Cardiac muscle cell (in vitro differentiated cells and primary cell): ENCODE data around the gene TMEM235. TPM values are rescaled to one million over a fixed set of nuclear protein-coding genes. Genes with fewer than 3 reads are reported as not detected.

ENCODE experiments used
- DNase-seq, 2 donors: peaks; one replicate each; pipeline versions ENCODE4 v3.0.0 to v3.0.0-alpha.2; 2010 to 2017; ENCODE audit warnings: low read depth in 1 of 2, low spot score in 1 of 2
- H3K27ac ChIP-seq: fragments of 200-600 bp; sonication (generic); 2 replicates; pipeline ENCODE4 v1.5.1; 2016
- H3K27me3 ChIP-seq: fragments of 200-600 bp; sonication (generic); 2 replicates; pipeline ENCODE4 v1.6.0; 2016; ENCODE audit warnings: control low read depth
- H3K36me3 ChIP-seq: fragments of 200-600 bp; sonication (generic); 2 replicates; pipeline ENCODE4 v1.5.1; 2016; ENCODE audit warnings: control low read depth
- H3K4me1 ChIP-seq: fragments of 200-600 bp; sonication (generic); 2 replicates; pipeline ENCODE4 v1.8.1; 2017; ENCODE audit warnings: low read depth, mild to moderate bottlenecking, mixed run types
- H3K4me3 ChIP-seq: fragments of 200-600 bp; sonication (generic); 2 replicates; pipeline ENCODE4 v1.5.1; 2016; ENCODE audit warnings: mild to moderate bottlenecking
- H3K9me3 ChIP-seq: fragments of 200-600 bp; sonication (generic); 2 replicates; pipeline ENCODE4 v1.5.1; 2017; ENCODE audit warnings: low read depth, mild to moderate bottlenecking, control low read depth
- polyA plus RNA-seq: library from polyadenylated mRNA; unstranded; fragments of >200 nt; fragmentation: Nextera tagmentation; extraction: Ambion mirVana; gene quantifications from 2 replicates; pipeline ENCODE4 v1.2.1, GENCODE V29; 2016
- total RNA-seq: library from RNA; depleted of rRNA; stranded (reverse); fragments of >200 nt; gene quantifications from 2 replicates; pipeline ENCODE4 v1.2.3, GENCODE V29; 2016
- TF ChIP-seq, protein P1 (sequence below): IDR thresholded peaks from 2 replicates; pipeline ENCODE4 v1.5.1; 2012; ENCODE audit warnings: low read depth, mild to moderate bottlenecking, low read length

The TMEM235 gene
- total and polyA plus RNA-seq, 2 experiments from 2014 or later, result 2.0 to 2.3 TPM

- Histone ChIP-seq H3K27me3 (no peaks in the 10 kb centered on the region), H3K36me3 (peaks cover 4% of the 10 kb centered on the region), H3K9me3 (no peaks in the 10 kb centered on the region), H3K4me1 (no peaks in the 10 kb centered on the region), H3K27ac (no peak overlapping the region), H3K4me3 (no peak overlapping the region)
- TF ChIP-seq, protein P1, sequence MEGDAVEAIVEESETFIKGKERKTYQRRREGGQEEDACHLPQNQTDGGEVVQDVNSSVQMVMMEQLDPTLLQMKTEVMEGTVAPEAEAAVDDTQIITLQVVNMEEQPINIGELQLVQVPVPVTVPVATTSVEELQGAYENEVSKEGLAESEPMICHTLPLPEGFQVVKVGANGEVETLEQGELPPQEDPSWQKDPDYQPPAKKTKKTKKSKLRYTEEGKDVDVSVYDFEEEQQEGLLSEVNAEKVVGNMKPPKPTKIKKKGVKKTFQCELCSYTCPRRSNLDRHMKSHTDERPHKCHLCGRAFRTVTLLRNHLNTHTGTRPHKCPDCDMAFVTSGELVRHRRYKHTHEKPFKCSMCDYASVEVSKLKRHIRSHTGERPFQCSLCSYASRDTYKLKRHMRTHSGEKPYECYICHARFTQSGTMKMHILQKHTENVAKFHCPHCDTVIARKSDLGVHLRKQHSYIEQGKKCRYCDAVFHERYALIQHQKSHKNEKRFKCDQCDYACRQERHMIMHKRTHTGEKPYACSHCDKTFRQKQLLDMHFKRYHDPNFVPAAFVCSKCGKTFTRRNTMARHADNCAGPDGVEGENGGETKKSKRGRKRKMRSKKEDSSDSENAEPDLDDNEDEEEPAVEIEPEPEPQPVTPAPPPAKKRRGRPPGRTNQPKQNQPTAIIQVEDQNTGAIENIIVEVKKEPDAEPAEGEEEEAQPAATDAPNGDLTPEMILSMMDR, result no peak
- DNase-seq, result no peak
Observed at GRCh38 chr17:78202666-78203065, 28.8 kb upstream of the TMEM235 start.

DNA sequence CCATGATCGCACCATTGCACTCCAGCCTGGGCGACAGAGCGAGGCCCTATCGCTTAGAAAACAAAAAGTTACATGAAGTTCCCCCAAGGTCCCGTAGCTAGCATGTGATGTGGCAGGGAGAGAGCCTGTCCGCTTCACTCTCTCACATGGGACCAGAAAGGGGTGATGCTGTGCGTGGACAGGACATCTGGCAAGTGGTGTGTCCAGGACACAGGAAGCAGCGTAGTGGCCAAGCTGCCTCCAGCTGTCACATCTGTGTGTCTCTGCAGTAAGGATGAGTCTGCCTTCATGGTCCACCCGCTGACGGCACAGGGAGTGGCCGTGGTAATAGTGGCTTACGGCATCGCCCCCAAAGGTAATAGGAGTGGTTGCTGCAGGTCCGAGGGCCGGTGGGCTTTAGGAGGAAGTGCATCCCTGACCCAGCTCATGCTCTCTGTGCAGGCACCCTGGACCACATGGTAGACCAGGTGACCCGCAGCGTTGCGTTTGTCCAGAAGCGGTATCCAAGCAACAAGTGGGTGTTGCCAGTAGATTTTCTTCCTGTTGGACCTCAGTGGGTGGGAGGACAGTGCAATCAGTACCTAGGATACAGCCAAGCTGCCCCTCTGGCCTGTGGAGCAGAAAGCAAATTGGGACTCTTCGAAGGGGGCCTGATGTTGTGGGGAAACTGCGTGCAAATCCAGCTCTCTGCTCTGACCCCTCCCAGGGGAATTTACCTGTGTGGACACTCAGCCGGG lies 26.9 kb upstream of the TMEM235 start:
- no peak overlapping the region for H3K27ac ChIP-seq
- H3K4me1 ChIP-seq, result no peaks in the 10 kb centered on the region
- no peaks in the 10 kb centered on the region for H3K27me3 ChIP-seq
- no peaks in the 10 kb centered on the region for H3K9me3 ChIP-seq
- H3K36me3 ChIP-seq, result no peaks in the 10 kb centered on the region
- DNase-seq, result no peak
- no peak overlapping the region for H3K4me3 ChIP-seq
- TF ChIP-seq, protein P1, result no peak

DNA sequence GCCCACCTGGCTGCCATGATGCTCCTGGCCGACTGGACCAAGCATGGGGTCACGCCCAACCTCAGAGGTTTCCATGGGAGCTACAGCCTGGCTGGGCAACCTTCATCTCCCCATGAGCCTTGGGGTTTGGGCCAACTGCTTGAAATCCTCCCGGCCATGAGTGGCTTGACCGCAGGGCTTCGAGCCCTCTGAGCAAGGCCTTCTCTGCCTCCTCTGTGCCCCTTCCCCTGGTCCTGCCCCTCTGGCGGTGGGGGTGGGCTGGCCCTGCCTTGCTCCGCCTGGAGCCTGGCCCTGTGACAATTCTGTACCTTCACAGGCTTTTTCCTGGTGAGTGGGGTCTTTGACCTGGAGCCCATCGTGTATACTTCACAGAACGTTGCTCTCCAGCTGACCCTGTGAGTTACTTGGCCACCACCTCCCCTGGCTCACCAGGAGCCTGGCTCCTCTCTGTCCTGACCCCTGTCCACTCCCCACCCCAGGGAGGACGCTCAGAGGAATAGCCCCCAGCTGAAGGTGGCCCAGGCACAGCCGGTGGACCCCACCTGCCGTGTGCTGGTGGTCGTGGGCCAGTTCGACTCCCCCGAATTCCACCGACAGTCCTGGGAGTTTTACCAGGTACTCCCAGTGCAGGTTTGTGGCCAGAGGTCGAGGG lies 26.2 kb upstream of the TMEM235 start:
- Histone ChIP-seq H3K27me3 (no peaks in the 10 kb centered on the region), H3K36me3 (no peaks in the 10 kb centered on the region), H3K9me3 (no peaks in the 10 kb centered on the region), H3K4me3 (no peak overlapping the region), H3K27ac (no peak overlapping the region), H3K4me1 (no peaks in the 10 kb centered on the region)
- DNase-seq, result no peak
- TF ChIP-seq, protein P1, result no peak

GRCh38 chr17:78206298-78206697 lies 25.1 kb upstream of the TMEM235 start:
- TF ChIP-seq, protein P1, result peak; percentile 2
- Histone ChIP-seq H3K27me3 (no peaks in the 10 kb centered on the region), H3K27ac (no peak overlapping the region)

GRCh38 chr17:78208486-78208885 lies 22.9 kb upstream of the TMEM235 start:
- Histone ChIP-seq H3K27ac (no peak overlapping the region), H3K27me3 (no peaks in the 10 kb centered on the region), H3K9me3 (no peaks in the 10 kb centered on the region), H3K36me3 (no peaks in the 10 kb centered on the region), H3K4me3 (no peak overlapping the region), H3K4me1 (no peaks in the 10 kb centered on the region)
- TF ChIP-seq, protein P1, result no peak
- DNase-seq, result no peak

More at GRCh38 chr17:78206298-78206697, 25.1 kb upstream of the TMEM235 start:
- H3K4me3 ChIP-seq, result no peak overlapping the region
- H3K9me3 ChIP-seq, result no peaks in the 10 kb centered on the region
- DNase-seq, result no peak
- H3K4me1 ChIP-seq, result no peaks in the 10 kb centered on the region
- no peaks in the 10 kb centered on the region for H3K36me3 ChIP-seq
